HS-27A (cell line): Measurements from ENCODE around the gene RDH16.
"Not testable (repeated sequence)": the region's sequence is repeated elsewhere in the genome, so short reads cannot be mapped to it uniquely, and the experiment has no call there.

Experiments used
- DNase-seq: peaks from one replicate; pipeline ENCODE4 v3.0.0-alpha.2; 2012; ENCODE audit warnings: low read depth, missing footprints

Gene RDH16

DNA sequence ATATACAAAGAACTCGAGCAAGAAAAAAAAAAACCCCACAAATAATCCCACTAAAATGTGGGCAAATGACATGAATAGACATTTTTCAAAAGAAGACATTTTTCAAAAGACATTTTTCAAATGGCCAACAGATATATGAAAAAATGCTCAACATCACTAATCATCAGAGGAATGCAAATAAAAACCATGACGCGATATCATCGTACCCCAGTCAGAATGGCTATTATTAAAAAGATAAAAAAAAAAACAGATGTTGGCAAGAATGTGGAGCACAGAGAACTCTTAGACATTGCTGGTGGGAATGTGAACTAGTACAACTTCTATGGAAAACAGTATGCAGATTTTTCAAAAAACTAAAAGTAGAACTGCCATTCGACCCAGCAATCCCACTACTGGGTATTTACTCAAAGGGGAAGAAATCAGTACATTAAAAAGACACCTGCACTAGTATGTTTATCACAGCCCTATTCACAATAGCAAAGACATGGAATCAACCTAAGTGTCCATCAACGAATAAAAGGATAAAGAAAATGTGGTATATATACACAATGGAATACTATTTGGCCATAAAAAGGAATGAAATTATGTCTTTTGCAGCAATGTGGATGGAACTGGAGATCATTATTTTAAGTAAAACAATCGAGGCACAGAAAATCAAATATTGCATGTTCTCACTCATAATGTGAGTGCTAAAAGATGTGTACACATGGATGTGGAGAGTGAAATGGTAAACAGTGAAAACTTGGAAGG, 32.6 kb upstream of the RDH16 start:
- no peak for DNase-seq

DNA sequence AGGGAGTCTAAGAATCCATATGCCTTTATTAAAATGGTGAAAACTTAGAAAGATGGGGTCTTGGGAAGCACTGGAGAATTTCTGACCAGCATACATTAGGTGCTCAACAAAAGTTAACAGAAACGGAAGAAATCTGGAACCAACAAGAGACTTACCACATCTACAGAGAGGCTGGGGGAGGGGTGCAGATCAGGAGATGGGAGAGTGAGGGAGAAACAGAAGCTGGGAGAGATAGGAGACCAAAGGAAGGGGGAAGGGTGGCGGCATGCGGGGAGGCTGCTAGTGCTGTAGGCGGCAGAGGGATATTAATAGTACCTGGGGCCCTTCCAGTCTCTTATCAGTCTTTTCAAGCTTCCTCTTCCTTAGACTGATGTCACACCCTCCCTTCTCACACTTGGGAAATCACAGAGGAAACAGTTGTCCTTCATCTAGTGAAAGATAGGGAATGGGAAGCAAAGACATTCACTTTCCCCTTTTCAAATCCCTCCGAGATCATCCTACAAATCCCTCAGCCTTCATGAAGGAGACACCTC, 30.9 kb upstream of the RDH16 start:
- DNase-seq, result no peak

DNA sequence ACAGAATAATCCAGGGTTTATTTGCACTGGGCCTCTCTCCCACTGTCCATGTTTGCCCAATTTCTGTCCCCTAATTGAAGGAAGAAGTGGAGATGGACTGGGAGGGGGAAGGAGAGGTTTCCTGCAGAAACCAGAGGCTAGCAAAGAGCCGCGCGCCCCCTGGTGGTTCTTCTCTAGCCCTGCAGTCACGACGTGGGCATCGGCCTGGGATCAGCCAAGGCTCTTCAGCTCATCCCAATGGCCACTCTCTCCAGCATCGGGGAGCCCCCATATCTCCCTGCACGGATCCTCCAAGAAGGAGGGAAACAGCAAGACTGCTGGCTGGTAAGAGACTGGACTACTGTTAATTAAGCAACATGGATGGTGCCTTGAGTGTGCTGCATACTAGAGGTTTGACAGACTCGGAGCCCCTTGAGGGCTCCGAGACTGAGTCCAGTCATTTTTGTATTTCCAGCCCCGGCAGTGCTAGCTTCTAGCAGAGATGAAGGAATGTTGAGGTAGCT, 30.2 kb upstream of the RDH16 start:
- no peak for DNase-seq

DNA sequence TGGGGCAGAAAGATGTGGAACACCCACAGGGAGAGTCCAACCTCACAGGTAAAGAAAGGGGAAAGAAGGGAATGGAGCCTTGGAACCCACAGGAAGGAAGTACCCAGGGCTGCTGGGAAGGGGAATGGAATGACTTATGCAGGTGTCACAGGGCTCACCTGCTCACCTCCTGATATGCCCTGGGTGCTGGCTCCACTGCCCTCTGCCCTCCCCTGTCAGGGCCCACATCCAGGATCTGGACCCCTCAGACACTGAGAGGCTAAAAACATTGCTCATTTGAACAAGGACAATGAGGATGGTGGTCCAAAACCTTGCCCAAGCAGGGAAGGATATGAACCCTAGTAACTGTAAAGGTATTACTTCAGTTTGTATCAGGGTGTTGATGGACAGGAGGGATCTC, 29.6 kb upstream of the RDH16 start:
- DNase-seq, result no peak

DNA sequence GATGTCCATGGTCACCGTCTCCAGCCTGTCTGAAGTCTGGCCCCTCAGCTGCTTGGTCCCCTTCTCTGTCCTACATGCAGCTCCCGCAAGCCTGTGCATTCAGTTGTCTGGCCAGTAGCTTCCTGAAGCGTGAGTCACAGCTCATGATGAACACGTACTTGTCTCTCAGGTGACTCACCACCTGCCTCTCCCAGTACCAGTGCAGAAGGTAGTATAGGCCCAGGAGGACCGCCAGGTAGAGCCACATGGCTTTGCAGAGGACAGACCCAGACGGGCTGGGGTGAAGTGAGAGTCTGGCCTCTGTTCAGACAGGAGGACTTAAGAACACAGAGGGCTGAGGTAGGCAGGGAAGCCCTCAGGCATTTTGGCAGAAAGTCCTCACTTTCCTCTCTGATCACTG, 28.3 kb upstream of the RDH16 start:
- not testable (repeated sequence) for DNase-seq

DNA sequence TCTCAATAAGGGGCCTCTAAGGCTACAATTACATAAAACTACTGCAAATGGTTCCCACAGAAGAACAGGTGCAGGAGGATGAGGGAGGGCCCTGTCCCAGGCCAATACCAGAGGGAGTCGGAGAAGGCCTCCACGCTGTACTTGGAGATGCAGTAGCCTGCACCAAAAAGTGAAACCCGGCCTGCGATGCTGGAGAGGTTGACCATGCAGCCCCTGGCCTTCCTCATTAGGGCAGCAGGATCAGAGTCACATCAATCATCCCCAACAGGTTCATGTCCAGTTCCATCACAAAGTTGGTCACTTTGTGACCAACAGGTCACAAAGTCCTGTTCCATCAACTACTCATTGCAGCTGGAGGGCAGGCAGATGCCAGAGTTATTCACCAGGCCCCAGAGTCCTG, 26.0 kb upstream of the RDH16 start:
- DNase-seq, result no peak

DNA sequence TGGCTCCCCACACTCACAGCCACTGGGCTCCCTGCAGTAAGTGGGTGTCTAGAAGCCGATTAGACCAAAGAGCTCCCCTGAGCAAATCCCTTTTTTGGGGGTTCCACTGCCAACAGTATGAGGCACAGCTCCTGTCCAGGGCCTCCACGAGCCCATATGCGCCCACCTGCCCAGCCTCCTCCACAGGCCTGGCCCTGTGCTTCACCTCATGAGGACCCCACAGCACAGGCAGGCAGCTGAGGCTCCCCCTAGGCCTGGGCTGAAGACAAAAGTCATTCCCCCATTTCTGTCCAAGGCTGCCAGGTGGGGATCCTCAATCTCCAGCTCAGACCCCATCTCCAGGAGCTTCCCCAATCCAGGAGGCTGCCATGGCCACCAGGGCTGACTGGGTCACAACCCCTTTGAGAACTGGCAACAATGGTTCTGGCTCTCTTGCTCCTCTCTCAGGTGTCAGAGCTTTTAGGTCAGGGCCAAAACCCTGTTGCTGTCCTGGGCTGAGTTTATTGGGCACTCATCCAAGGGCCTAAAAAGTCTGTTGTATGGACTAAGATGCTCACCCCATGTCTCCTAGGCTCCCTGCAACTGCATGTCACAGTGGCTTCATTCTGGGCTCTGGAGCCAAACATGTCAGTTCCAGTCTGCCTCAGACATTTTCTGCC, 25.3 kb upstream of the RDH16 start:
- DNase-seq, result not testable (repeated sequence)

DNA sequence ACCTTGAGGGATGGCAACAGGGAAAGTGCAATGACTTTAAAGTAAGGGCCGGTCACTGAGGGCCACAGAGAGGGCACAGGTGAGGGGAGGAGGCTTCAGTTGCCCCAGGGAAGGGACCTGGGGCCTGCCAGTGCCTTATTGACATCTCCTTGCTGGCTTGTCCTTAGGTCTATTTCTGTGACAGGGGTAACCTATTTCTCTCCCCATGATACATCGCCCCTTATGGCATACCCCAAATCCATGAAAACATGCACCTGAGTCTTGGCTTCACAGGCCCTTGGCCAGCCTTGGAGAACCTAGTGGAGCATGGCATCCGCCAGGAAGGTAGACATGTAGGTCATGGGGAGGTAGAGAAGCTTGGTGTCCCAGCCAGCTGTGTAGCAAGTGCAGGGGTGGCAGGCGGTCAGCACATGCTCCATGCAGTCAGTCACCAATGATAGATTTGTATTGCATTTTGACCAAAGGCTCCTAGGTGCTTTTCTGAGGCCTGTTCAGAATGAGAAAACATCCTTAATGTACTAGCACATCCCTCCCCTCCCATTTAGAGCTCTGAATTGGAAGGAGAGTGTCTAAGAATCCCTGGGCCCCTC, 23.6 kb upstream of the RDH16 start:
- no peak for DNase-seq

DNA sequence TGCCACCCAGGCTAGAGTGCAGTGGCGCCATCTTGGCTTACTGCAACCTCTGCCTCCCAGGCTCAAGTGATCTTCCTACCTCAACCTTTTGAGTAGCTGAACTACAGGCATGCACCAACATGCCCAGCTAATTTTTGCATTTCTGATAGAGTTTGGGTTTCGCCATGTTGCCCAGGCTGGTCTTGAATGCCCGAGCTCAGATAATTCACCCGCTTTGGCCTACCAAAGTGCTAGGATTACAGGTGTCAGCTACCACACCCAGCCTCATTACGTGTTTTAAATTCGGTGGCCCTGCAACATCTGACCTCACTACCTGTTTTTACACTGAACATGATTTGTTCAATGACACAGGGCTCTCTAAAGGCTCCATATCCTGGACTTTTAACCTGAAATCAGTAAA, 22.9 kb upstream of the RDH16 start:
- no peak for DNase-seq

DNA sequence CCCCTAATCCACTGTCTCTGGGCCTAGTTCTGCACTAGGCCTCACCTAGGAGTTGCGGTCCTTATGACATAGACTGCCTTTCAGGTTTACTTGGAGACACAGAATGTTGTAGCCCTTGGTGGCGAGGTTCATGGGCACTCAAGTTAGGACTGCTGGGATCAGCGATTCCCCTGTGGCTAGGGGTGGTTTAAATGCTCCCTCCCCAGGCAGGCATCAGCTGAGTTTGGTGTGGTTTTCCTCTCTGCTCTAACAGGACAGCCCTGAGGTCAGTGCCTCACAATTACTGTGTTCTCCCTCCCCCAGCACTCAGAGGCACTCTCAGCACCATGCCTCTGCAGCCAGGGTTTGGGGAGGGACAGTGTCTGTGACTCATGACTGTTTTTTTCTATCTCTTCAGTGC, 22.2 kb upstream of the RDH16 start:
- no peak for DNase-seq

DNA sequence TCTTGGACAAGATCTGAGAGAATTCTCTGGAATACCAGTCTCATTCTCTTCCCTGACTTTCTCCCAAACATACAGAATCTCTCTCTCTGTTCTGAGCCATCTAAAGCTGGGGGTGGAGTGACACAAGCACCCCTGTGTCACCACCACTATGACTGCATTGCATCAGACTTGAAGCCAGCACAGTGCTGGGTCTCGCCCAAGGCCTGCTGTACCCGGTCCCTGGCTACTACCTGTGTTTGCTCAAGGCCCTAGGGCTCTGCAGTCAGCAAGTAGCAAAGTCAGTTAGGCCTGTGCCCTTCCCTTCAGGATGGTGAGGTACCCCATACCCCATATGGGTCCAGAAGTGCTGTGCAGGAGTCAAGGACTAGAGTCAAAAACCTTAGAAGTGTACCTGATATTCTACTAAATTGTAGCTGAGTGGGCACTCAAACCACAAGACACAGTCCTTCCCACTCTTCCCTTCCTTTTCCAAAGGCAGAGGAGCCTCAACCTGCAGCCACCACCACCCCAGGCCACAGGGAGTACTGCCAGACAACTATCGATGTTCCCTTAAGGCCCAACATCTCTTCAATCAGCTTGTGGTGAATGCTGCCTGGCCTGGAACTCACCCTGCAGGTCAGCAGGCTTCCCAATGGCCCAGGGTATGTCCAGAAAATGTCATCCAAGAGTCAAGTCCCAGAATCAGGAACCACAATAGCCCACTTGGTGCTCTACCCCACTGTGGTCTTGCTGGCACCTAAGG, 21.2 kb upstream of the RDH16 start:
- no peak for DNase-seq

DNA sequence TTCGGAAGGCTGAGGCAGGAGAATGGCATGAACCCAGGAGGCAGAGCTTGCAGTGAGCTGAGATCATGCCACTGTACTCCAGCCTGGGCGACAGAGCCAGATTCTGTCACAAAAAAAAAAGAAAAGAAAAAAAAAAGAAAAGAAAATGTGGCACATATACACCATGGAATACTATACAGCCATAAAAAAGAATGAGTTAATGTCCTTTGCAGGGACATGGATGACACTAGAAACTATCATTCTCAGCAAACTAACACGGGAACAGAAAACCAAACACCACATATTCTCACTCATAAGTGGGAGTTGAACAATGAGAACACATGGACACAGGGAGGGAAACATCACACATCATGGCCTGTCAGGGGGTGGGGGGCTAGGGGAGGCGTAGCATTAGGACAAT, 20.0 kb upstream of the RDH16 start:
- not testable (repeated sequence) for DNase-seq

DNA sequence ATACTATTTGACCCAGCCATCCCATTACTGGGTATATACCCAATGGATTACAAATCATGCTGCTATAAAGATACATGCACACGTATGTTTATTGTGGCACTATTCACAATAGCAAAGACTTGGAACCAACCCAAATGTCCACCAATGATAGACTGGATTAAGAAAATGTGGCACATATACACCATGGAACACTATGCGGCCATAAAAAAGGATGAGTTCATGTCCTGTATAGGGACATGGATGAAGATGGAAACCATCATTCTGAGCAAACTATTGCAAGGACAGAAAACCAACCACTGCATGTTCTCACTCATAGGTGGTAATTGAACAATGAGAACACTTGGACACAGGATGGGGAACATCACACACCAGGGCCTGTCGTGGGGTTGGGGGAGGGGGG, 16.8 kb upstream of the RDH16 start:
- DNase-seq, result not testable (repeated sequence)

DNA sequence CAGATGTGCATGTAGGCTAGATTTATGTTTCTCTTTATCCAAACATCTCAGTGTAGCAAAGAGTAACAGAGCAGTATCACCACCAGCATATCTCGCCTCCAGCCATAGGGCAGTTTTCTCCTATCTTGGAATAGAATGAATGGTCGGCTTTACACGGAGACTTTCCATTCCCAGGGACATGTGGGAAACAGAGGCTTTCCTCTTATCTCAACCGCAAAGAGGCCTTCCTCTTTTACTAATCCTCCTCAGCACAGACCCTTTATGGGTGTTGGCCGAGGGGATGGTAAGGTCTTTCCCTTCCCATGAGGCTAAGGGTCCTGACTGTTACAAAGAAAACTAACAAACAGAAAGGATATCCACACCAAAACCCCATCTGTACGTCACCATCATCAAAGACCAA, 11.5 kb upstream of the RDH16 start:
- DNase-seq, result not testable (repeated sequence)

DNA sequence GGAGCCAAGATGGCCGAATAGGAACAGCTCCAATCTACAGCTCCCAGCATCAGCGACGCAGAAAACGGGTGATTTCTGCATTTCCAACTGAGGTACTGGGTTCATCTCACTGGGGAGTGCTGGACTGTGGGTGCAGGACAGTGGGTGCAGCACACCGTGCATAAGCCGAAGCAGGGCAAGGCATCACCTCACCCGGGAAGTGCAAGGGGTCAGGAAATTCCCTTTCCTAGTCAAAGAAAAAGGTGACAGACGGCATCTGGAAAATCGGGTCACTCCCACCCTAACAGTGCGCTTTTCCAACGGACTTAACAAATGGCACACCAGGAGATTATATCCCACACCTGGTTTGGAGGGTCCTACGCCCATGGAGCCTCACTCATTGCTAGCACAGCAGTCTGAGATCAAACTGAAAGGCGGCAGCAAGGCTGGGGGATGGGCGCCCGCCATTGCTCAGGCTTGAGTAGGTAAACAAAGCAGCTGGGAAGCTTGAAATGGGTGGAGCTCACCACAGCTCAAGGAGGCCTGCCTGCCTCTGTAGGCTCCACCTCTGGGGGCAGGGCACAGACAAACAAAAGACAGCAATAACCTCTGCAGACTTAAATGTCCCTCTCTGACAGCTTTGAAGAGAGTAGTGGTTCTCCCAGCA, 8.7 kb upstream of the RDH16 start:
- not testable (repeated sequence) for DNase-seq

DNA sequence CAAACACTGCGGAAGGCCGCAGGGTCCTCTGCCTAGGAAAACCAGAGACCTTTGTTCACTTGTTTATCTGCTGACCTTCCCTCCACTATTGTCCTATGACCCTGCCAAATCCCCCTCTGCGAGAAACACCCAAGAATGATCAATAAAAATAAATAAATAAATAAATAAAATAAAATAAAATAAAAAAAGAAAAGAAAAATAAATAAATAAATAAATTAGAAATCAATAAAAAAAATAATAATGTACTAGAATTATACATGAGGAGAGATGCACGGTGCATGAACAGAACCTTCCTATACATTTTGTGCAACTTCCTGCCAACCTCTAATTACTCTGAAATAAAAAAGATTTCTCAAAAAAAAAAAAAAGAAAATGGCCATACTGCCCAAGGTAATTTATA, 7.7 kb upstream of the RDH16 start:
- not testable (repeated sequence) for DNase-seq

DNA sequence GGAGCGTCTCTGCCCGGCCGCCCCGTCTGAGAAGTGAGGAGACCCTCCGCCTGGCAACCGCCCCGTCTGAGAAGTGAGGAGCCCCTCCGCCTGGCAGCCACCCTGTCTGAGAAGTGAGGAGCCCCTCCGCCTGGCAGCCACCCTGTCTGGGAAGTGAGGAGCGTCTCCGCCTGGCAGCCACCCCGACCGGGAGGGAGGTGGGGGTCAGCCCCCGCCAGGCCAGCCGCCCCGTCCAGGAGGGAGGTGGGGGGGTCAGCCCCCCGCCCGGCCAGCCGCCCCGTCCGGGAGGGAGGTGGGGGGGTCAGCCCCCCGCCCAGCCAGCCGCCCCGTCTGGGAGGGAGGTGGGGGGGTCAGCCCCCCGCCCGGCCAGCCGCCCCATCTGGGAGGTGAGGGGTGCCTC, 6.1 kb upstream of the RDH16 start:
- not testable (repeated sequence) for DNase-seq

DNA sequence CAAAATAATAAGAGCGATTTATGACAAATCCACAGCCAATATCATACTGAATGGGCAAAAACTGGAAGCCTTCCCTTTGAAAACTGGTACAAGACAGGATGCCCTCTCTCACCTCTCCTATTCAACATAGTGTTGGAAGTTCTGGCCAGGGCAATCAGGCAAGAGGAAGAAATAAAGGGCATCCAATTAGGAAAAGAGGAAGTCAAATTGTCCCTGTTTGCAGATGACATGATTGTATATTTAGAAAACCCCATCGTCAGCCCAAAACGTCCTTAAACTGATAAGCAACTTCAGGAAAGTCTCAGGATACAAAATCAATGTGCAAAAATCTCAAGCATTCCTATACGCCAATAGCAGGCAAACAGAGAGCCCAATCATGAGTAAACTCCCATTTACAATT, 4.8 kb upstream of the RDH16 start:
- DNase-seq, result not testable (repeated sequence)

DNA sequence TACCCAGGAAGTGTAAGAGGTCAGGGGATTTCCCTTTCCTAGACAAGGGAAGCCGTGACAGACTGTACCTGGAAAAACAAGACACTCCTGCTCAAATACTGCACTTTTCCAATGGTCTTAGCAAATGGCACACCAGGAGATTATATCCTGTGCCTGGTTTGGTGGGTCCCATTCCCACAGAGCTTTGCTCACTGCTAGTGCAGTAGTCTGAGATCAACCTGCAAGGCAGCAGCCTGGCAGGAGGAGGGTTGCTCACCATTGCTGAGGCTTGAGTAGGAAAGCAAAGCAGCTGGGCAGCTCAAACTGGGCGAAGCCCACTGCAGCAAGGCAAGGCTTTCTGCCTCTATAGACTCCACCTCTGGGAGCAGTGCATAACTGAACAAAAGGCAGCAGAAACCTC, 1.0 kb upstream of the RDH16 start:
- DNase-seq, result no peak

DNA sequence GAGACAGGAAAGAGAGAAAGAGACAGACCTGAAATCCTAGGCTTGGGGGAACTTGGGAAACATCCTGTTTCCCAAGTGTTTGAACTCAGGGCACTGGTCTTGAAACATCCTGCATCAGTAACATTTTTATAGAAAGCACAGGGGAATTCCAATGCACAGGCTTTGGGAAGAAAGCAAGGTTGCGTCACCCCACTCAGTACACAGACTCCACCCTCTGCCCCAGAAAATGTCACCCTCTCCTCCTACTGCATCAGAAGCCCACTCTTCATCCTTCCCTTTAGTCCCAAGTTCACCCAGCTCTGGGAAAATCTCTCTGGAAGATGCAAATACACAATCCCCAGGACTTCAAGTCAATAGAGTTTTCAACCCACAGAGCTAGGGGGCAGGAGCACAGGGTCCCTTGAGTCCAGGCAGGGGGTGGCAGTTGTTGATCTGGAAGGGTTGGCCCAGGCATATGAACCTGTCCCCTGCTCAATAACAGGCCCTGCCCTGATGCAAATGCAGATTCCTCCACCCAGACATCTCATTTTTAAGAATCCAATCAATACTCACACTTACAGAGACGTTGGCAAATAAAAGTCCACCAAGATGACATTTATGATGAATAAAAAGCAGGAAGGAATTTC, 1.7 kb downstream of the RDH16 start:
- no peak for DNase-seq

DNA sequence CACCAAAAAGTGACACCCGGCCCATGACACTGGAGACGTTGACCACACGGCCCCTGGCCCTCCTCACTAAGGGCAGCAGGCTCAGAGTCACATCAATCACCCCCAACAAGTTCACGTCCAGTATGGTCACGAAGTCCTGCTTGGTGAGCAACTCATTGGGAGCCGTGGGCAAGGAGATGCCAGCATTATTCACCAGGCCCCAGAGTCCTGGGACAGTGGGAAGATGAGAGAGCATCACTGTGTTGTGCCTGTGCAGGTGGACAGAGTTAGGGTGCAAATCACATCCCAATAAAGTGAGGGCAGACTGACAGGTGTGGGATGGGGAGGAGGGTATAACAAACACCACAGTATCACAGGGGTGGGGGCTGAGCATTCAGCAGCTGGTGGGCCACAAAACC, 2.5 kb downstream of the RDH16 start:
- DNase-seq, result no peak
